Thymus (tissue), 11 donors: ENCODE results near the gene PLEKHA8. TPM values are rescaled to one million over a fixed set of nuclear protein-coding genes. Genes with fewer than 3 reads are reported as not detected.

Experiments
- DNase-seq, 9 donors: peaks; one replicate each; pipeline ENCODE4 v3.0.0-alpha.2; 2013; ENCODE audit warnings: low spot score in 9 of 9, low read depth in 6 of 9, missing footprints in 1 of 9
- H3K27ac ChIP-seq, 2 donors: one replicate each; pipeline ENCODE4 v1.5.1; 2013; ENCODE audit warnings: control low read depth in 1 of 2, low read depth in 1 of 2, low read length in 1 of 2, mild to moderate bottlenecking in 1 of 2, moderate library complexity in 1 of 2
- H3K27me3 ChIP-seq, 2 donors: one replicate each; pipeline ENCODE4 v1.5.1; 2013; ENCODE audit warnings: low read length in 1 of 2; ENCODE audit not compliant: control insufficient read depth in 2 of 2, insufficient read depth in 1 of 2
- H3K36me3 ChIP-seq, 2 donors: one replicate each; pipeline ENCODE4 v1.5.1; 2013; ENCODE audit warnings: low read length in 1 of 2, mild to moderate bottlenecking in 1 of 2, moderate library complexity in 1 of 2; ENCODE audit not compliant: control insufficient read depth in 2 of 2, insufficient read depth in 2 of 2
- H3K4me1 ChIP-seq, 2 donors: one replicate each; pipeline ENCODE4 v1.5.1; 2013; ENCODE audit warnings: low read length in 2 of 2; ENCODE audit not compliant: control insufficient read depth in 2 of 2, insufficient read depth in 2 of 2
- H3K4me3 ChIP-seq, 2 donors: one replicate each; pipeline ENCODE4 v1.5.1; 2013; ENCODE audit warnings: low read length in 2 of 2, control low read depth in 1 of 2, mild to moderate bottlenecking in 1 of 2
- H3K9me3 ChIP-seq, 2 donors: one replicate each; pipeline ENCODE4 v1.5.1; 2013; ENCODE audit warnings: low read length in 1 of 2, mild to moderate bottlenecking in 1 of 2; ENCODE audit not compliant: control insufficient read depth in 2 of 2, insufficient read depth in 1 of 2
- WGBS: extraction: QIAGEN DNeasy Blood & Tissue Kit; methylation state at CpG from one replicate; pipeline ENCODE4 v1.1.7; 2013; 5-methylcytosine and 5-hydroxymethylcytosine counted together
- polyA plus RNA-seq: library from polyadenylated mRNA; stranded (reverse); fragments of 200-250 nt; gene quantifications from one replicate; pipeline ENCODE4 v1.2.3, GENCODE V29; 2013
- total RNA-seq: library from RNA; stranded (reverse); fragments of 120-200 nt; gene quantifications from one replicate; pipeline ENCODE4 v1.2.4, GENCODE V29; 2013
- donor health status: healthy.

The PLEKHA8 gene
- total and polyA plus RNA-seq, 2 donors, result 3.9 to 5.7 TPM

DNA sequence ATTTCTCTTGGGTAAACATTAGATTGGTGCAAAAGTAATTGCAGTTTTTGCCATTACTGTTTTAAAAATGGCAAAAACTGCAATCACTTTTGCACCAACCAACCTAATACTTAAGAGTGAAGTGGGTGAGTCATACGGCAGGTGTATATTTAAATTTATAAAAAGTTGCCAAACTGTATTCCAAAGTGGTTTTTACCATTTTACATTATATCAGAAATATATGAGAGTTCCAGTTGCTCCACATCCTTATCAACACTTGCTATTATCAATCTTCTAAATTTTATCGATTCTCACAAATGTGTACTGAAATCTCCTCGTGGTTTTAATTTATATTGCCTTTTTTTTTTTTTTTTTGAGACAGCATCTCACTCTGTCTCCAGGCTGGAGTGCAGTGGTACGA lies 35.1 kb upstream of the PLEKHA8 start:
- Histone ChIP-seq H3K9me3 (peaks cover 2 to 7% of the 10 kb centered on the region in 2 donors), H3K27me3 (peaks cover 0 to 3% of the 10 kb centered on the region in 2 donors), H3K4me3 (no peak overlapping the region), H3K27ac (no peak overlapping the region), H3K36me3 (no peaks in the 10 kb centered on the region), H3K4me1 (peaks cover 0 to 10% of the 10 kb centered on the region in 2 donors)
- 99% methylated on average over 4 of the region's 4 CpGs for WGBS
- DNase-seq, result no peak

- H3K27ac ChIP-seq, result no peak overlapping the region
- peaks cover 2 to 7% of the 10 kb centered on the region in 2 donors for H3K9me3 ChIP-seq
- no peaks in the 10 kb centered on the region for H3K27me3 ChIP-seq
- DNase-seq, result no peak
- H3K4me3 ChIP-seq, result no peak overlapping the region
- no peaks in the 10 kb centered on the region for H3K4me1 ChIP-seq
- no peaks in the 10 kb centered on the region for H3K36me3 ChIP-seq
Observed at GRCh38 chr7:29995652-29996051, 32.6 kb upstream of the PLEKHA8 start.

DNA sequence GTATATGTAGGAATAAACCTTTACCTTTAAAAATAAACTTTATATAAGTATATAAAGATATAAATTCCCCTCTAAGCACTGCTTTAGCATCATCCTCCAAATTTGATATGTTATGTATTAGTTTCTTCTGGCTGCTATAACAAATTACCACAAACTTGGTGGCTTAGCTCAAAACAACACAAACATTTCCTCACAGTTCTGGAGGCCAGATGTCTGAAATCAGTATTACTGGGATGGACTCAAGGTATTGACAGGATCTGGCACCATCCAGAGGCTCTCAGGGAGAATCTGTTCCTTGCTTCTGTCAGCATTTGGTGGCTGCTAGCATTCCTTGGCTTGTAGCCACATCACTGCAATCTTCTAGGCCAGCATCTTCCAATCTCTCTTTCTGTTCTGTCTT lies 31.9 kb upstream of the PLEKHA8 start:
- Histone ChIP-seq H3K9me3 (peaks cover 2 to 7% of the 10 kb centered on the region in 2 donors), H3K4me1 (no peaks in the 10 kb centered on the region), H3K4me3 (no peak overlapping the region), H3K36me3 (no peaks in the 10 kb centered on the region), H3K27me3 (no peaks in the 10 kb centered on the region), H3K27ac (no peak overlapping the region)
- no peak for DNase-seq

DNA sequence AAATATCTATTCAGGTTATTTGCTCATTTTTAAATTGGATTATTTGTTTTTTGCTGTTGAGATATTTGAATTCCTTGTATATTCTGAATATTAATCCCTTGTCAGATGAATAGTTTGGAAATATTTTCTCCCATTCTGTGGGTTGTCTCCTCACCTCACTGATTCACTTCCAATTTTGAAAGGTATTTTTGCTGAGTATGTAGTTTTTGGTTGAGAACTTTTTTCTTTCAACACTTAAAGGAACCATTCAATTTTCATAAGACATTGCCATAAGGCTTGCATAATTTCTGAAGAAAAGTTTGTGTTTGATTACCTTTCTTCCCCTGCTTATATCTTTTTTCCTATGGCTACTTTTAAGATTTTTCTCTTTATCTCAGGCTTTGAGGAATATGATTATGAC lies 29.7 kb upstream of the PLEKHA8 start:
- H3K4me1 ChIP-seq, result no peaks in the 10 kb centered on the region
- no peaks in the 10 kb centered on the region for H3K36me3 ChIP-seq
- no peak overlapping the region for H3K4me3 ChIP-seq
- peaks cover 2 to 4% of the 10 kb centered on the region in 2 donors for H3K9me3 ChIP-seq
- no peak for DNase-seq
- H3K27me3 ChIP-seq, result no peaks in the 10 kb centered on the region
- no peak overlapping the region for H3K27ac ChIP-seq

DNA sequence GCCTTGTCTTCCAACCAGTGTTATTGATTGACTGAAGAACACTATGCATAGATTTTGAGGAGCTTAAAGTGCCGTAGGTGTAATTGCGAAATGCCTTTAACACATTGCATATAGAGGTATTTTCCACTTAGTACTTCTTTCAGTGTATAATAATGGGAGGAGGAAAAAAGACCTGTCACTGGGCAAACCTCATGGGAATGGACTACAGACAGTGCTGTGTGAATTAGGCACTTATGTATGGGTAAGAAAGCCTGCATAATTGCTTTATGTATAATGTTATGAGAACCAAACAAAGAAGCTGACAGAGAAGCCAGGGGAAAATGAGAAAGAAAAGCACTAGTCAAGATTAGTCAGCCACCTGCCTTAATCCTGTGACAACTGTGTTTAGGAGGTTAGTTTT lies 26.2 kb upstream of the PLEKHA8 start:
- Histone ChIP-seq H3K4me3 (no peak overlapping the region), H3K27ac (no peak overlapping the region), H3K36me3 (no peaks in the 10 kb centered on the region), H3K9me3 (no peaks in the 10 kb centered on the region), H3K27me3 (no peaks in the 10 kb centered on the region), H3K4me1 (no peaks in the 10 kb centered on the region)
- WGBS, result 98% methylated on average over 2 of the region's 2 CpGs
- DNase-seq, result no peak

DNA sequence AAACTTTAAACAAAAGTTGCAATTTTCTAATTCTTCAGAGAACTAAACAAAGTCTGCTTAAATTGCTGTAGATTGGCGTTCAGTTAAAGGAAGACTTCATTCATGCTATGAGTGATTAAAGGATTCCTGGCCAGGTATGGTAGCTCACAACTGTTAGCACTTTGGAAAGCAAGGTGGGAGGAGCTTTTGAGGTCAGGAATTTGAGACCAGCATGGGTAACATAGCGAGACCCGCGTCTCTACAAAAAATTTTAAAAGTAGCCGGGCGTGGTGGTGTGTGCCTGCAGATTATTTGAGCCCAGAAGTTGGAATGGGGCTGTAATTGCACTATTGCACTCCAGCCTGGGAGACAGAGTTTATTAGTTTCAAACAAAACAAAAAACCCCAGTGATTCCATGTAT lies 25.1 kb upstream of the PLEKHA8 start:
- Histone ChIP-seq H3K9me3 (no peaks in the 10 kb centered on the region), H3K4me3 (no peak overlapping the region), H3K4me1 (no peaks in the 10 kb centered on the region), H3K27me3 (no peaks in the 10 kb centered on the region), H3K36me3 (no peaks in the 10 kb centered on the region), H3K27ac (no peak overlapping the region)
- DNase-seq, result no peak
- WGBS, result 94% methylated on average over 6 of the region's 6 CpGs

DNA sequence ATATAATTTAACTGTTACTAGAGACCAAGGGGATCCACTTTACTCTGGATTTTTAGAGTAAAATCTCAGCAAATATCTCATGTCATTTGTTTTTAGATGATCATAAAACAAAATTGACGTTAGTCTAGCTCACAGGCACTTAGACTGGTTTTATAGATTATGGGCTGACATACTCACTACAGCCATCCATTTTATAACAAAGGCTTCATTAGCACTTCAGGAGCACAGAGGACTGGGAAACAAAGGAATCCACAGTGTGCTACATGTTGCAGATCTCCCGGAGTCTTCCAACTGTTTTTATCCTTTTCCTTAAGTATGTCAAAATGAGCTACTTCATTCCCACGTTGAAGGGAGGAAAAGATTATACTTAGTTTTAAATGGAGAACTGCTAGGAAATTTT lies 22.7 kb upstream of the PLEKHA8 start:
- WGBS, result 89% methylated on average over 3 of the region's 3 CpGs
- no peak overlapping the region for H3K4me3 ChIP-seq
- H3K36me3 ChIP-seq, result no peaks in the 10 kb centered on the region
- no peaks in the 10 kb centered on the region for H3K27me3 ChIP-seq
- H3K27ac ChIP-seq, result no peak overlapping the region
- no peaks in the 10 kb centered on the region for H3K4me1 ChIP-seq
- H3K9me3 ChIP-seq, result no peaks in the 10 kb centered on the region
- DNase-seq, result no peak

DNA sequence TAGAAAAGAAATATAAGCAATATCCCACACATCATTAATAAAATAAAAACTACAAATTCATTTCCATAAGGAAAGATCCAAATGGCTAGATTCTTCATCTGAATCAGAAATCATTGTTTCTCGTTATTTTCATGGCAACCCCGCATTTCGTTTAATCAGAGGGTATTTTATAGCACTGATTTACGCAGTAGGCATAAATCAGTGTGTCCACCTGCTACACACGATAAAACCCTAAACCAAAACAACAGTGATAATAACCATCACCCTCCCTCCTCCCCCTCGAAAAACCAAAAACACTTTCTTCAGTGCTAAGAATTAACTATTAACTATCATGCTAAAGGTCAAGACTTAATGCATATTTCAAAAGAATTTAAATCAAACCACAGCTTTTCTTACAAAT lies 18.2 kb upstream of the PLEKHA8 start:
- H3K27me3 ChIP-seq, result no peaks in the 10 kb centered on the region
- H3K9me3 ChIP-seq, result no peaks in the 10 kb centered on the region
- DNase-seq, result no peak
- no peaks in the 10 kb centered on the region for H3K4me1 ChIP-seq
- H3K27ac ChIP-seq, result no peak overlapping the region
- no peak overlapping the region for H3K4me3 ChIP-seq
- 97% methylated on average over 6 of the region's 6 CpGs for WGBS
- H3K36me3 ChIP-seq, result no peaks in the 10 kb centered on the region

GRCh38 chr7:30012757-30013156 lies 15.5 kb upstream of the PLEKHA8 start:
- H3K36me3 ChIP-seq, result no peaks in the 10 kb centered on the region
- no peak overlapping the region for H3K4me3 ChIP-seq
- H3K9me3 ChIP-seq, result no peaks in the 10 kb centered on the region
- H3K27me3 ChIP-seq, result no peaks in the 10 kb centered on the region
- DNase-seq, result no peak
- no peak overlapping the region for H3K27ac ChIP-seq
- WGBS, result 97% methylated on average over 3 of the region's 3 CpGs
- H3K4me1 ChIP-seq, result no peaks in the 10 kb centered on the region

- Histone ChIP-seq H3K4me1 (no peaks in the 10 kb centered on the region), H3K9me3 (no peaks in the 10 kb centered on the region), H3K4me3 (no peak overlapping the region), H3K27ac (no peak overlapping the region), H3K36me3 (no peaks in the 10 kb centered on the region), H3K27me3 (no peaks in the 10 kb centered on the region)
- DNase-seq, result no peak
Observed at GRCh38 chr7:30018451-30018850, 9.8 kb upstream of the PLEKHA8 start.
